Caco-2 (cell line): ENCODE data around the gene COL4A3. TPM values are rescaled to one million over a fixed set of nuclear protein-coding genes. Genes with fewer than 3 reads are reported as not detected.

Experiments
- BruUV-seq: library from RNA; stranded (reverse); fragments of 400-500 nt; replicated peaks from 2 replicates; lab custom pipeline; 2021; lab: Mats Ljungman, UMichigan
- CTCF ChIA-PET: fragments of 300-600 bp; sonication (Branson Sonifier 250); formaldehyde crosslinking; loops from one replicate; lab custom pipeline; 2022; ENCODE audit warnings: antibody characterized with exemption; lab: Charles Lee
- POLR2A ChIA-PET: fragments of 300-600 bp; sonication (Branson Sonifier 250); formaldehyde crosslinking; loops from one replicate; lab custom pipeline; 2022; ENCODE audit warnings: antibody characterized with exemption; lab: Charles Lee
- DNase-seq, 2 experiments: peaks; one replicate each; pipeline versions ENCODE4 v3.0.0 to v3.0.0-alpha.2; 2020 to 2022
- H3K27me3 ChIP-seq: replicated peaks from 2 replicates; pipeline ENCODE4 v1.6.0; 2011; ENCODE audit warnings: low read length; ENCODE audit not compliant: control insufficient read depth, insufficient read depth
- H3K36me3 ChIP-seq: 2 replicates; pipeline ENCODE4 v1.5.1; 2011; ENCODE audit warnings: low read length; ENCODE audit not compliant: control insufficient read depth, insufficient read depth
- H3K4me1 ChIP-seq: fragments of 250-450 bp; sonication (Bioruptor Pico); 2 replicates; pipeline ENCODE4 v1.5.1; 2020; ENCODE audit warnings: mild to moderate bottlenecking
- H3K4me3 ChIP-seq: 2 replicates; pipeline ENCODE4 v1.5.1; 2011; ENCODE audit warnings: low read depth, mild to moderate bottlenecking, control low read depth, low read length
- H3K9me3 ChIP-seq: fragments of 250-450 bp; sonication (Bioruptor Pico); 2 replicates; pipeline ENCODE4 v1.5.1; 2020; ENCODE audit warnings: mild to moderate bottlenecking, moderate library complexity
- H3K27ac Mint-ChIP-seq: one replicate; pipeline ENCODE4 v1.8.0; 2022; ENCODE audit warnings: mixed read lengths; ENCODE audit not compliant: unreplicated experiment
- H3K27me3 Mint-ChIP-seq: one replicate; pipeline ENCODE4 v1.8.0; 2022; ENCODE audit warnings: mixed read lengths; ENCODE audit not compliant: insufficient read depth, unreplicated experiment
- H3K36me3 Mint-ChIP-seq: one replicate; pipeline ENCODE4 v1.8.0; 2022; ENCODE audit warnings: mild to moderate bottlenecking, mixed read lengths; ENCODE audit not compliant: insufficient read depth, unreplicated experiment
- H3K4me1 Mint-ChIP-seq: one replicate; pipeline ENCODE4 v1.8.0; 2022; ENCODE audit warnings: low read depth, mixed read lengths; ENCODE audit not compliant: unreplicated experiment
- H3K4me3 Mint-ChIP-seq: one replicate; pipeline ENCODE4 v1.8.0; 2022; ENCODE audit warnings: mild to moderate bottlenecking, moderate library complexity, mixed read lengths; ENCODE audit not compliant: unreplicated experiment
- H3K9me3 Mint-ChIP-seq: one replicate; pipeline ENCODE4 v1.8.0; 2022; ENCODE audit warnings: mixed read lengths; ENCODE audit not compliant: unreplicated experiment
- intact Hi-C: fragments of 100-400 bp; cut with micrococcal nuclease; formaldehyde crosslinking; loops from one replicate; pipeline ENCODE4 v1.10.0; 2022; ENCODE audit not compliant: unreplicated experiment
- total RNA-seq: library from RNA; stranded (reverse); gene quantifications from 2 replicates; pipeline ENCODE4 v1.2.3, GENCODE V29; 2022
- TF ChIP-seq, protein P1 (sequence below), 2 experiments: fragments of 200-600 bp in 1 of 2; IDR thresholded peaks; 1 replicate in 1 of 2; 2 replicates in 1 of 2; pipeline versions ENCODE4 v1.5.1 to v1.8.0; 2011 to 2022; ENCODE audit warnings: antibody characterized with exemption in 1 of 2, control low read depth in 1 of 2, inconsistent platforms in 1 of 2, low read depth in 1 of 2, low read length in 1 of 2, mild to moderate bottlenecking in 1 of 2, moderate library complexity in 1 of 2; ENCODE audit not compliant: insufficient read depth in 1 of 2, severe bottlenecking in 1 of 2, unreplicated experiment in 1 of 2

COL4A3 gene
- total RNA-seq, 1 experiment from 2014 or later: 4.2 TPM

DNA sequence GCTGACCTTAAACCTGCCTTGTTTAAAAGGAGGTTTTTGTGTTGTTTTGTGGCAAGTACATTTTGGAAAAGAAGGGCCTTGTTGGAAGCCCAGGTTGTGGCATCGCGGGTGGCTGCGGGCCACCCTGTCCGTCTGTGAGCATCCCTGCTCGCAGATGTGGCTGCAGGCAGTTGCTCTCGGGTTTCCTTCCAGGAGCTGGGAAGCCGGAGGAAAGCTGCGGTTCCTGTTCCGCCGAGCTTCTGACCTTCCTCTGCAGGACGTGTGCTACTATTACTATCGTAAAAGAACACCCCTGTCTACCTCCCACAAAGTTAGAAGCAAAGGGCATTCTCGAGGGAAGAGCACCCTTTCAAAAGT is 161.4 kb downstream of the COL4A3 start:
- Mint-ChIP-seq H3K27me3 (no peaks in the 10 kb centered on the region), H3K4me3 (peak overlapping the region; percentile 80), H3K4me1 (no peaks in the 10 kb centered on the region), H3K27ac (peak overlapping the region; percentile 84), H3K9me3 (peaks cover 20% of the 10 kb centered on the region), H3K36me3 (peaks cover 36% of the 10 kb centered on the region)
- H3K4me3 ChIP-seq: peak overlapping the region; percentile 71
- peaks cover 10% of the 10 kb centered on the region; the same call in 1 of the 2 replicates for H3K9me3 ChIP-seq
- peaks cover 12% of the 10 kb centered on the region; the same call in 1 of the 2 replicates for H3K4me1 ChIP-seq
- peak; percentile 31 to 34 for DNase-seq
- BruUV-seq: no TSS peak
- H3K36me3 ChIP-seq: no peaks in the 10 kb centered on the region
- intact Hi-C loops: loop anchor here (1.0 to 10.0 kb wide), 3 partner anchors 85 to 196 kb away; partner anchors contain the start of genes COL4A3 and COL4A4
- TF ChIP-seq, protein P1, sequence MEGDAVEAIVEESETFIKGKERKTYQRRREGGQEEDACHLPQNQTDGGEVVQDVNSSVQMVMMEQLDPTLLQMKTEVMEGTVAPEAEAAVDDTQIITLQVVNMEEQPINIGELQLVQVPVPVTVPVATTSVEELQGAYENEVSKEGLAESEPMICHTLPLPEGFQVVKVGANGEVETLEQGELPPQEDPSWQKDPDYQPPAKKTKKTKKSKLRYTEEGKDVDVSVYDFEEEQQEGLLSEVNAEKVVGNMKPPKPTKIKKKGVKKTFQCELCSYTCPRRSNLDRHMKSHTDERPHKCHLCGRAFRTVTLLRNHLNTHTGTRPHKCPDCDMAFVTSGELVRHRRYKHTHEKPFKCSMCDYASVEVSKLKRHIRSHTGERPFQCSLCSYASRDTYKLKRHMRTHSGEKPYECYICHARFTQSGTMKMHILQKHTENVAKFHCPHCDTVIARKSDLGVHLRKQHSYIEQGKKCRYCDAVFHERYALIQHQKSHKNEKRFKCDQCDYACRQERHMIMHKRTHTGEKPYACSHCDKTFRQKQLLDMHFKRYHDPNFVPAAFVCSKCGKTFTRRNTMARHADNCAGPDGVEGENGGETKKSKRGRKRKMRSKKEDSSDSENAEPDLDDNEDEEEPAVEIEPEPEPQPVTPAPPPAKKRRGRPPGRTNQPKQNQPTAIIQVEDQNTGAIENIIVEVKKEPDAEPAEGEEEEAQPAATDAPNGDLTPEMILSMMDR (IDR thresholded peaks at IDR 0.05; ENCODE audit: insufficient read depth in 1 of 2, low read depth in 1 of 2, low read length in 1 of 2, severe bottlenecking in 1 of 2, unreplicated experiment in 1 of 2): no peak
- POLR2A ChIA-PET: no interaction called here
- no peaks in the 10 kb centered on the region for H3K27me3 ChIP-seq
- CTCF ChIA-PET: interaction anchor here (0.5 to 0.7 kb wide), 2 partner anchors 11 to 205 kb away, joined by 3 read pairs; no protein-coding TSS in a partner anchor

DNA sequence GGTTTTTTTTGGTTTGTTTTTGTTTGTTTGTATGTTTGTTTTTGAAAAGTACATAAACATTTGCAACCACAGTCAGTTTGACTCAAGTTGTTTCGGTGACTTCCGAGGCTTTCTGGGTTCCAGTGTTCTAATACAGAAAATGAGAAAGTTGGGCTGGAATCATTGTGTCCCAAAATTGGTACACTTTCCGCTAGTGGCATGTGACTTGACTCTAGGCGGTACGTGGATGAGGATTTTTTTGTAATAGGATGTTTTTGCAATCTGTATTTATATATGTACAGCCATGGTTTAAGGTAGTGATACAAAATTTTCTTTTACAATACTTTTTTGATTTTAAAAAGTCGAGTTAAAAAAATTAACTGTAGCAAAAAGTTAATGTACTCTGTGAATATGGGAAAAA is 162.4 kb downstream of the COL4A3 start:
- CTCF ChIA-PET: no interaction called here
- TF ChIP-seq, protein P1 (IDR thresholded peaks at IDR 0.05; ENCODE audit: insufficient read depth in 1 of 2, low read depth in 1 of 2, low read length in 1 of 2, severe bottlenecking in 1 of 2, unreplicated experiment in 1 of 2): no peak
- no TSS peak for BruUV-seq
- intact Hi-C loops: loop anchor here (10.0 kb wide), 1 partner anchor 162 kb away; the partner anchor contains the start of genes COL4A3 and COL4A4
- H3K36me3 ChIP-seq: no peaks in the 10 kb centered on the region
- peak overlapping the region; percentile 71 for H3K4me3 ChIP-seq
- POLR2A ChIA-PET: no interaction called here
- Mint-ChIP-seq H3K36me3 (peaks cover 44% of the 10 kb centered on the region), H3K9me3 (peaks cover 20% of the 10 kb centered on the region), H3K4me1 (no peaks in the 10 kb centered on the region), H3K4me3 (peak overlapping the region; percentile 80), H3K27me3 (no peaks in the 10 kb centered on the region), H3K27ac (no peak overlapping the region)
- H3K27me3 ChIP-seq: no peaks in the 10 kb centered on the region
- H3K4me1 ChIP-seq: peaks cover 12% of the 10 kb centered on the region; the same call in 1 of the 2 replicates
- H3K9me3 ChIP-seq: peaks cover 10% of the 10 kb centered on the region; the same call in 1 of the 2 replicates
- DNase-seq: no peak

DNA sequence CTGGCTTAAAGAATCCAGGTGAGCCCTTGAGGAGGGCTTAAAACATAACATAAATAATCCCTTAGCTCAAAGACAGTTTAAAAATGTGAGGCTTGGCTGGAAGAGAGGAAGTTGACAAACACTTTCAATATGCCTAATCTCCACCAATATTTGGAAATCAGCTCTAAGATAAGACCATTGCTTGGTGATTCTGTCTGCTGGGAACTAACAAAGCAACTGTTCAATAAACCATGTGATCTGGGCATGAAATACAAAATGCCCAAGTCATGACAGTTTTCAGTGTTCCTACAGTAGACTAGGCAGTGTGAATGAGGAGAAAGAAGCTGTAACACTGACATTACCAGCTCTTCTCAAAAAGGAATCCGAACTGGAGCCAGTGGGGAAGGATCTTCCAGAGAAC is 171.3 kb downstream of the COL4A3 start:
- POLR2A ChIA-PET: no interaction called here
- DNase-seq: no peak
- Mint-ChIP-seq H3K9me3 (no peaks in the 10 kb centered on the region), H3K27me3 (no peaks in the 10 kb centered on the region), H3K4me3 (no peak overlapping the region), H3K27ac (peak overlapping the region; percentile 50), H3K36me3 (peaks cover 72% of the 10 kb centered on the region), H3K4me1 (no peaks in the 10 kb centered on the region)
- TF ChIP-seq, protein P1 (IDR thresholded peaks at IDR 0.05; ENCODE audit: insufficient read depth in 1 of 2, low read depth in 1 of 2, low read length in 1 of 2, severe bottlenecking in 1 of 2, unreplicated experiment in 1 of 2): no peak
- Histone ChIP-seq H3K27me3 (no peaks in the 10 kb centered on the region), H3K4me3 (no peak overlapping the region), H3K9me3 (no peaks in the 10 kb centered on the region), H3K36me3 (peaks cover 1% of the 10 kb centered on the region; the same call in 1 of the 2 replicates), H3K4me1 (peaks cover 4% of the 10 kb centered on the region)
- intact Hi-C loops: no loop called here
- CTCF ChIA-PET: no interaction called here
- no TSS peak for BruUV-seq
